Measurements from ENCODE around the gene SERPINB2. TPM values are rescaled to one million over a fixed set of nuclear protein-coding genes. Genes with fewer than 3 reads are reported as not detected.
A peak's percentile ranks its signal among the peaks of the same experiment; 100 is the strongest.

Gene SERPINB2, protein sequence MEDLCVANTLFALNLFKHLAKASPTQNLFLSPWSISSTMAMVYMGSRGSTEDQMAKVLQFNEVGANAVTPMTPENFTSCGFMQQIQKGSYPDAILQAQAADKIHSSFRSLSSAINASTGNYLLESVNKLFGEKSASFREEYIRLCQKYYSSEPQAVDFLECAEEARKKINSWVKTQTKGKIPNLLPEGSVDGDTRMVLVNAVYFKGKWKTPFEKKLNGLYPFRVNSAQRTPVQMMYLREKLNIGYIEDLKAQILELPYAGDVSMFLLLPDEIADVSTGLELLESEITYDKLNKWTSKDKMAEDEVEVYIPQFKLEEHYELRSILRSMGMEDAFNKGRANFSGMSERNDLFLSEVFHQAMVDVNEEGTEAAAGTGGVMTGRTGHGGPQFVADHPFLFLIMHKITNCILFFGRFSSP
- 2.6 TPM for total RNA-seq

GRCh38 chr18:63887424-63887823 is at the start of gene SERPINB2:
TSS of gene SERPINB2 (plus strand) at chr18:63887705. CDS start at chr18:63891445, 3,740 bp downstream.
- ATAC-seq (no peak), DNase-seq (ENCODE audit: low spot score) (no peak)
- intact Hi-C loops (cut with DNase I) = no loop called here

- intact Hi-C loops (cut with DNase I) = no loop called here
- no peak for ATAC-seq
Measured at GRCh38 chr18:63843008-63843407, 44.5 kb upstream of the SERPINB2 start.

GRCh38 chr18:63844254-63844653 is 43.3 kb upstream of the SERPINB2 start:
- no peak for DNase-seq (ENCODE audit: low spot score)
- no peak for ATAC-seq
- intact Hi-C loops (cut with DNase I) = no loop called here

More at GRCh38 chr18:63843008-63843407, 44.5 kb upstream of the SERPINB2 start:
- DNase-seq (ENCODE audit: low spot score) = no peak

DNA sequence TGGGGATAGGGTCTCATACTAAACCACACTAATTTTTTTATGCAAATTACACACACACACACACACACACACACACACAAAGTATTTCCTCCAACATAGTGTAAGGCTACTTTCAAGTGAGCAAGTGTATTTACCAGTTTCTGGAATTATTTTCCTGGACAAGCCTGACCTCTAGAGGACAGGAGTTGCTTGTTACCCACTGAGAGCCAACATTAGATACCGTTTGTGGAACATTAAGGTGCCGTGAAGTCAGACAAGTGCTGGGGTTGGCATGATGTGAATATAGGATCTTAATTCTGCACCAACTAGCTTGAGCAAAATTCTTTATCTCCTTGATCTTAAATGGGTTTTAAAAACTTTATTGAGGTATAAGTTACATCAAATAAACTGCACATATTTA is 39.3 kb upstream of the SERPINB2 start:
- intact Hi-C loops (cut with DNase I) = no loop called here
- DNase-seq (ENCODE audit: low spot score) = no peak
- peak; percentile 32 for ATAC-seq

DNA sequence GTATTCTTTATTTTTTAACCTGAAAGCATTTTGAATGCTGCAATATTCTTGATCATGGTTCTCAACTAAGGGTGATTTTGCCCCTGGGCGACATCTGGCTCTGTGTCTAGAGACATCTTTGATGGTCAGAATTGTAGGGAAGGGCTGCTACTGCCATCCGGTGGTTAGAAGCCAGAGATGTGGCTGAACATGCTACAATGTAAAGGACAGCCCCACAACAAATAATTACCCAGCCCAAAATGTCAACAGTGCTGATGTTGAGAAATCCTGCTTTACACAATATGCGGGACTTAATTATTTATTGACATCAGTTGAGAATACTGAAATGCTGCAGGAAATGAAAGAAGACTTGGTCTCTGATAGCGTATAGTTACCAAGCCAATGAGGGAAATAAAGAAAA is 37.5 kb upstream of the SERPINB2 start:
- intact Hi-C loops (cut with DNase I) = no loop called here
- no peak for ATAC-seq

DNA sequence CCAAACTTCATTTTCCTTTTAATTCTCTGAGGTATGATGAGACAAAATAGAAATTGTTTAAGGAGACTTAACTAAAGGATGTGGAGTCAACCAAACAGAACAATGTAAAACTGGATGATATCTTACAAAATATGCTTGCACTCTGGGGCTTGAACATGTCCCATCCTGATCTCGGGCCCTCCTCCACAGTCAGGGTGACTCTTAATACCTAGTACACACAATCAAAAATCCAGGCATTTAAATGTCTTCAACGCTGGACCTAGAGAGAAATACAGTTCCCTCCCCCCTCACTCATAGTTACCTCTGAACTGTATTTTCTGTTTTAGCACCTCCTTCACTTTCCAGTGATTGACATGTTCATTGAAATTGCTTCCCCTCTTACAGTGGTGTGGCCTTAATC is 36.9 kb upstream of the SERPINB2 start:
- intact Hi-C loops (cut with DNase I) = no loop called here
- no peak for ATAC-seq

More for the DNA sequence above, 37.5 kb upstream of the SERPINB2 start:
- no peak for DNase-seq (ENCODE audit: low spot score)

GRCh38 chr18:63858456-63858855 is 29.0 kb upstream of the SERPINB2 start:
- DNase-seq (ENCODE audit: low spot score) (no peak), ATAC-seq (no peak)
- intact Hi-C loops (cut with DNase I) = no loop called here

More for the DNA sequence above, 36.9 kb upstream of the SERPINB2 start:
- no peak for DNase-seq (ENCODE audit: low spot score)

- no peak for DNase-seq (ENCODE audit: low spot score)
- intact Hi-C loops (cut with DNase I) = no loop called here
- ATAC-seq = no peak
Measured at GRCh38 chr18:63859781-63860475, 27.6 kb upstream of the SERPINB2 start.

DNA sequence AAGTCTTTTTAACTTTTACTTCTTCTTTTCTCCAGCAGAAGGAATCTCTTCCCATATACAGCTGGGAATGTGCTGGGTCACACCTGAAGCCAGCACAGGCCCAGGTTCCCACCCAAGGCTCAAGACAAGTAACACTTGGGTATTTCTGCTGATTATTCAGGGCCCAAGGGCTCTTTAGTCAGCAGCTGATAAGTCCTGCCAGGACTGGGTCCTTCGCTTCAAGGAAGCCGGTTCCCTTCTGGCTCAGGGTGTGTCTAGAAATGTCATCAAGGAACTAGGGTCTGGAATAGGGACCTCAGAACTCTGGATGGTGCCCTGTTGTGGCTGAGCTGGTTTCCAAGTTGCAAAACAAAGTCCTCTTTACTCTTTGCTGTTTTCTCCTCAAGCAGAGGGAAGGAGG is 27.0 kb upstream of the SERPINB2 start:
- ATAC-seq (no peak), DNase-seq (ENCODE audit: low spot score) (no peak)
- intact Hi-C loops (cut with DNase I) = no loop called here

DNA sequence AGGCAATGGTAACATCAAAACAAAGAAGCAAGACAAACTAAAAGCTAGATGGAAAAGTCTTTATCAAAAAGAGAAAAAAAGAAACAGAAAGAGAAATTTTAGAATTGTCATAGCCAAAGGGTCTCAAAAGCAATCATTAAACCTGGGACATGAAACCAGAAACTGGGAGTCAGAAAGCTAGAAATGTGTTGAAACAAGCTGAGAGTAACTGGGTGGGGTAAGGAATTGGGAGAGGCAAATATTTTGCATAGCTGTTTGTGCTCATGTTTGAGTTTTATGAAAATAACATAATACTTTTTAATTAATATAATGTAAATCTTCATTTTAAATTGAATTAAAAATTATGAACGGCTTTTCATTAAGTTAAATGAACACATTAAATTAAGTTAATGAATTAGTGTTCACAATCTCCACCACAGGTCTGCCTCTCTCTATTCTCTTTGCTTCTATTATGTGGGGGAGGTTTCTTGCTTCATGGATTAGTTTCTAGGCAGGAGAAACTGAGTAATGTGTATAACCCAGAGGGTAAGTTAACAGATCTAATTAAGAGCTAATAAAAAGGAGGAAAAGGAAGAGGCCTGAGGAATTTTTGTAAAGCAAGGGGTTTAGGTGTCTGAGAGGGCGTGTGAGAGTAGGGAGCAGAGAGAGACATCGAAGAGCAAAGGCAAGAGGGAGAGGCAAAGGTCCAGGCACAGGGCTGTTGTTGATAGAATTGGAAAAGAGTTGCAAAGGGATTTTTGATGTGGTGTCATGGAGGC is 20.0 kb upstream of the SERPINB2 start:
- DNase-seq (ENCODE audit: low spot score) (no peak), ATAC-seq (no peak)
- intact Hi-C loops (cut with DNase I) = no loop called here

DNA sequence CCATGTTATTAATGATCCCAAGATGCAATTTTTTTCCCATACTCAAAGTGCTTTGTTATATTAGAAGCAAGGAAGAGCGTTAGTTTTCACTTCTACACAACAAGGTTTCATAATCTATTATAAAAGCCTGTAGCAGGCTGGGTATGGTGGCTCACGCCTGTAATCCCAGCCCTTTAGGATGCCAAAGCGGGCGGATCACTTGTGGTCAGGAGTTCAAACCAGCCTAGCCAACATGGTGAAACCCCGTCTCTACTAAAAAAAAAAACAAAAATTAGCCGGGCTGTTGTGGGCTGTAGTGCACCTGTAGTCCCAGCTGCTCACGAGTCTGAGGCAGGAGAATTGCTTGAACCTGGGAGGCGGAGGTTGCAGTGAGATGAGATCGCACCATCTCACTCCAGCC is 19.0 kb upstream of the SERPINB2 start:
- ATAC-seq (no peak), DNase-seq (ENCODE audit: low spot score) (no peak)
- intact Hi-C loops (cut with DNase I) = no loop called here

DNA sequence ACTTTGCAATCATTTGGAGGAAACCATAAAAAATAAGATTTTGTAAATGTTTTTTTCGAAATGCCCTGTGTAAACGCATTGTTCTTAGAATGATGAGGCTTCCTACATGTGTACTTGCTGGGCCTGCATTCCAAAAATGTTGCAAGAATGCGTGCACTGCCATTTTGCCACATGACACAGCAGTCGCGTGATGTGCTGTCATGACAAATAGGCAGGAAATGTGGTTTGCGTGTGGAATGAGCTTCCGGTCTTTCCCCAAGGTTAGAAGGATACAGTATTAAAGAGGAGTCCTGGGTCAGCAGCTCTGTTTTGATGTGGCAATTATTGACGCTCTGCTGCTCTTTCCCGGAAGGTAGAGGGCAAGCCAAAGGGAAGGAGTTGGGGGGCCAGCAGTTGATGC is 18.1 kb upstream of the SERPINB2 start:
- no peak for DNase-seq (ENCODE audit: low spot score)
- intact Hi-C loops (cut with DNase I) = no loop called here
- no peak for ATAC-seq

DNA sequence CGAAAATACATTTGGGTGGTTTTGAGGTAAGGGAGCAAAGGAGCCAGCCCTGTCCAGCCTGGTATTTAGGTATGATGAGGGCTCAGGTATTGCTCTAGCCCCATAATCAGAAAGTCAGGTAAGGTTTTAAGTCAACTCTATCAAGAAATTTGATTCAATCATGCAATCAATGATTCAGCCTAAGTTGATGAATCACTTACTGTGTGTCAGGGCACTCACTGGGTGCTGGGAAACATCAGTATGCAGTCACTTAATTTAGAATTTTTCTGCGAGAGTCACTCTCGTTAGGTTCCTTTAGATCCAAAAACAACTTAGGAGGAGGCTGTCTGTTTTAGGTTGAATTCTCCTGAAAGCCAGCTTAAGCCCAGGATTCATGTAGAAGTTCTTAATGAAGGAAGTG is 17.7 kb upstream of the SERPINB2 start:
- no peak for DNase-seq (ENCODE audit: low spot score)
- ATAC-seq = no peak
- intact Hi-C loops (cut with DNase I) = no loop called here

- ATAC-seq (no peak), DNase-seq (ENCODE audit: low spot score) (no peak)
- intact Hi-C loops (cut with DNase I) = no loop called here
Measured at GRCh38 chr18:63871836-63872235, 15.7 kb upstream of the SERPINB2 start.

DNA sequence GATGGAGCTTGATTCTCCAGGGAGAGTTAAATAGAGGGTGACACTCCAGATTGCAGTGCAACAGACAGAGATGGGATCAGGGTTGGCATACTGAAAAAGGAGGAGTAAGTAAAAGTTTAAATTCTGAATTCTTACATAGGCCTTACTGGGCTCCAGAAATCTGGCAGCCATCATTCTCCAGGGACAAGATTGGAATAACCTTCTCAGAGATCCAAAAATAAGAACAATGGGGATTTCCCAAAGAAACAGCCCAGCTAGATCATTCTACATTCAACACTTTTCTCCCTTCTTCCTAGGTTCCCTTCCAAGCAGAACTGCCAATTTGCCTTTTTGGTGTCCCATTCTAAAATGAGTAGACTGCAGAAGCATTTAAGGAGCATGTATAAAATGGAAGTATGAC is 14.9 kb upstream of the SERPINB2 start:
- intact Hi-C loops (cut with DNase I) = no loop called here
- ATAC-seq (no peak), DNase-seq (ENCODE audit: low spot score) (no peak)

- intact Hi-C loops (cut with DNase I) = no loop called here
- ATAC-seq = no peak
- no peak for DNase-seq (ENCODE audit: low spot score)
Measured at GRCh38 chr18:63878343-63878742, 9.2 kb upstream of the SERPINB2 start.

DNA sequence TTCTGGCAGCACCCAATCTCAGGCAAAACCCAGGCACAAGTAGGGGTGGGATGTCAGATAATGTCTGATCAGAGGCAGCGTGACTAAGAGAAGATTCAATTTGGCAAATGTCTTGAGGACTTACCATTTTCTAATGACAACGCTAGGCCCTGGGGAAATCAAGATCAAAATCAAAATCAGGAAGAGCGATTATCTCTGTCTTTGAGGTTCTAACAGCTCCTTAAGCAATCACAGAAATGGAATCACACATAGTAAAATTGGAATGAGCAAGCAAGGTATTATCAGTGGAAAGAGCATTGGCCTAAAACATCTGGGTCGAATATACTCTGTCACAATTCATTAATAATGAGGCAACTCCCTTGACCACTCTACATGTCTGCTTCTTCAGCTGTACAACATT is 8.6 kb upstream of the SERPINB2 start:
- ATAC-seq (no peak), DNase-seq (ENCODE audit: low spot score) (no peak)
- intact Hi-C loops (cut with DNase I) = no loop called here

GRCh38 chr18:63879709-63880108 is 7.8 kb upstream of the SERPINB2 start:
- DNase-seq (ENCODE audit: low spot score) = no peak
- intact Hi-C loops (cut with DNase I) = no loop called here
- ATAC-seq = no peak

DNA sequence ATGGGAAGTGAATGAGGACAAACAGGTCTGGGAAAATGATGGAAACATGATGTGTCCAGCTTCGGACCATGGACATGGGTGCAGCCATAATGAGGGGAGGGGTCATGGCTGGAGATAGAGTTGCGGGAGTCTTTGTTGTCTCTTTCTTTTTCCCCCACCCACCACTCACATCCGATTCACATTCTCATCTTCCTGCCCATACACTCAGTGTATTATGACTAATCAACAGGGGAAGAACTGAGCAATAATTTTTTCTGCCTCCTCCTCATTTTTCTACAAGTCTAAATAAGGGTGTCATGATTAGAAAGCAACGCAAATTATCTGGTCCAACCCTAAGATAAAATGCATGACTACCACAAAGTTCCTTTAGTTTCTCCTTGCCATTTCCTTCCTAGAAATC is 5.7 kb upstream of the SERPINB2 start:
- ATAC-seq (no peak), DNase-seq (ENCODE audit: low spot score) (no peak)
- intact Hi-C loops (cut with DNase I) = no loop called here

Data from sciatic nerve (tissue), 2 donors.